Skin of body (tissue), 2 donors: ENCODE measurements around the gene NLN. TPM values are rescaled to one million over a fixed set of nuclear protein-coding genes. Genes with fewer than 3 reads are reported as not detected.
"Not testable (repeated sequence)": the region's sequence is repeated elsewhere in the genome, so short reads cannot be mapped to it uniquely, and the experiment has no call there.

Experiments used
- DNase-seq: peaks from one replicate; lab custom pipeline; 2025; lab: John Stamatoyannopoulos, UW
- total RNA-seq: library from RNA; depleted of rRNA; stranded (reverse); fragments of >200 nt; gene quantifications from one replicate; pipeline ENCODE4 v1.2.3, GENCODE V29; 2014

Gene NLN
- total RNA-seq, 1 donor from 2014 or later = 16.0 TPM

DNA sequence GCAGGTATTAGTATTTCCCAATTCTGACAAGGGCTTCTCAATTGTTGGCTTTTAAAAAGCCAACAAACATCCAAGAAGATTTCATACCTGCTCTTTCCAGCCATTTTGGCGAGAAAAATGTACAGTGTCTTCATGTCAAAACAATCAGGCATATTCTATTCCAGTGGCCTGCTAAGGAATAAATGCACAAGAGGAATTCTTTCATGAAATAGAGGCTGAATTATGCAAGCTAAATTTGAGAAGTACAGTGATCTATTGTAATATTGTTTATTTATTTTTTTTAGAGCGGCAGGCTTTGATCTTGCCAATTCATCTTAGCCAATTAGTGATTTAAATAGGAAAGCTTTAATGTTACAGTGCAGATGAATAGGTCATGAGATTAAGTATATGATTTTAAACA lies 49.3 kb downstream of the NLN start:
- DNase-seq = no peak

DNA sequence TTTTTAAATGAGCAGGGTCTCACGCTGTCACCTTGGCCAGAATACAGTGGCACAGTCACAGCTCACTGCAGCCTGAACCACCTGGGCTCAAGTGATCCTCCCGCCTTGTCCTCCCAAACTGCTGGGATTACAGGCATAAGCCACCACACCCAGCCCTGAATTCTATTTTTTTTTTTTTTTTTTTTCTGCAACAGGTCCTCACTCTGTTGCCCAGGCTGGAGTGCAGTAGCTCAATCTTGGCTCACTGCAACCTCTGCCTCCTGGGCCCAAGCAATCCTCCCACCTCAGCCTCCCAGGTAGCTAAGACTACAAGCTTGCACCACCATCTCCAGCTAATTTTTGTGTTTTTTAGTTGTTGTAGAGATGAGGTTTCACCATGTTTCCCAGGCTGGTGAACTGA lies 51.0 kb downstream of the NLN start:
- not testable (repeated sequence) for DNase-seq

DNA sequence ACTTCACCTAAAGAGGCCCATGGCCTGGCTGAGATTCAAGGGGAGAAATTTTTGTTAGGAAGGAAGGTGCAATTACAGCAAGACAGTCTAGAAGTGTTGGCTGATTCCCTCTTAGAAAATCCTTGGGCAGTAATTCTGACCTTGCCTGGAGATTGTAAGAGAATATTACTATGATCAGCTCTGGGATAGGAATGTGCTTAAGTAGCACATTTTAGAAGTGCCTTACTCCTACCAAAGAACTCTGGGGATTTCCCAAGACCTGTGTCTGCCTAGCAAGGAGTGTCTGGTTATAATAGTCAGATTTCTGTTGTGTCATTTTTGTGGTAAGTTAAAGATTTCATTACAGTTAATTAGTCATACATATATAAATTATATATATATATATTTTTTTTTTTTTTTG lies 52.3 kb downstream of the NLN start:
- no peak for DNase-seq

DNA sequence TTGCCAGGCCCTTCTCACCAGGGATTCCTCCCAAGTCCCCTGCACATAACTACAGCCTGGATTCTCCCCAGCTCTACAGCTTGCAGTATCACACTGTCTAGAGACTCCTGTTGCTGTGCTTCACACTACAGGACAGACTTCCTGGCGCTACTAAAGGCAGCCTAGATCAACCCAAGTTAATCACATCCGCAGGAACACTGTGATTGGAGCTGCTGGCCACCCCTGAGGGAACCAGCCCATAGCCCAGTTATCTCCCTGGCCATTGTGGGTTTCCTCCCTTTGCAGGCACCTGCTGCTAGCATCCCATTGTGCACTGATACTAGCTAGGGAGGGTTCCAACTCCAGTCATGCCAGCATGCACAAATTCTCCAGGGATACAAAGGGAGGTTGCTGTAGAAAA lies 53.5 kb downstream of the NLN start:
- no peak for DNase-seq

DNA sequence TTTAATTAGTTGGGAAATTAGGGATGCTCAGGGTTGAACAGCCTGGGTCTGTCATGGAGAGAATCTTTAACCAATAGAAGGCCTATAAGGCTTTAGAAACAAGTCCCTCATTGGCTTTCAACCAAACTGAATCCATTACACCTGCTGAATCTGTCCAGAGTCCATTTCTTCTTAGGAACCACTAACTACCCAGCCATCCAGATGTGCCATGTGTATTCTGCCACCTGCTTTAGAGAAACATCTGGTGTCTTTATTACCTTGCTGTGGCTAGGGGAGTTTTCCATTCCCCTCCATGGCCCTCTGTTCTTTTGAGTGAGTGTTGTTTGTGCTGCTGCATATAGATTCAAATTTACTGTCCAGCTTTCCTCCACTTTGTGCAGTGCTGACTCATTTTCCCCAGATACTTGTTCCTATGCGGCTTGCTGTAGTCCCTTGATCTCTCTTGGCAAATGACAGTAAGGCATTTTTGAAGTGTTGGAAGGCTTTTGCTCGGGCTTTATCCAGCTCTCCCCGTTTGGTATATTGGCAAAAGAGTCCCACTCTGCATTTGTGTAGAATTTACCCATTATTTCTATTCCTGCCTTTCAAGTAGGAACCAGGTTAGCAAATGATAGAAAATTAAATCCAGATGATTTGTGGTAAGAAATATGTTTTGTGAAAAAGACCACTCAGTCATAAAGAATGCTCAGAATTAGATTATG lies 54.6 kb downstream of the NLN start:
- DNase-seq = no peak

DNA sequence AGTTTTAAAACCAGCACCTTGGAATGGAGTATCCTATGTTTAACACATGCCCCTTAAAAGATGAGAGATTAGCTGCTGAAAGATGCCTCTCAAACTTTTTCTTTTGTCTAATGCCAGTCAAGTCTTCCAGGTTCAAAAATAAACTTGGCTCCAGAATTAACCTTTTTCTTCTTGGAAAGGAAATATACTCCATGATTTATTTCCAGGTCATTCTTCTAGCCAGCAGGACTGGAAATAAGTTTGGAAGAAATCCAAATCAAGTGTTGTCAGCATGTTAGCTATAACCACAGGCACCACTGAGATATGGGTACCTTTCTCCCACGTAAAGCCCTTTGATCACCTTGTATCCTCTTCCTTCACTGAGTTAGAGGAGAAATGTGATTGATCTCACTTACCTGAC lies 56.1 kb downstream of the NLN start:
- DNase-seq = no peak

DNA sequence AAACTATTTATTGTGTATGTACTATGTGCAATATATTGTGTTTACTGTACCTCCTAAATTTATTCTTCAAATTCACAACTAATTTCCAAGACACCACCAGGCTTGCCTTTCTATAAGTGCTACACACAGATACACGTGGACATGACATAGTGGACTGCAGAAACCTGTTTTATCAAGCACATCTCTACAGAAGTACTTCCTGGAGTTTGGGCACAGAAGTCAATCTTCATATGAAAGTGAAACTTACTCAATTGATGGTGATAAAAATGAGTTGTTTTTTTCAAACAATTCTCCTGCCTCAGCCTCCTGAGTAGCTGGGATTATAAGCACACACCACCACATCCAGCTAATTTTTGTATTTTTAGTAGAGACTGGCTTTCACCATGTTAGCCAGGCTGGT lies 57.6 kb downstream of the NLN start:
- DNase-seq = no peak

DNA sequence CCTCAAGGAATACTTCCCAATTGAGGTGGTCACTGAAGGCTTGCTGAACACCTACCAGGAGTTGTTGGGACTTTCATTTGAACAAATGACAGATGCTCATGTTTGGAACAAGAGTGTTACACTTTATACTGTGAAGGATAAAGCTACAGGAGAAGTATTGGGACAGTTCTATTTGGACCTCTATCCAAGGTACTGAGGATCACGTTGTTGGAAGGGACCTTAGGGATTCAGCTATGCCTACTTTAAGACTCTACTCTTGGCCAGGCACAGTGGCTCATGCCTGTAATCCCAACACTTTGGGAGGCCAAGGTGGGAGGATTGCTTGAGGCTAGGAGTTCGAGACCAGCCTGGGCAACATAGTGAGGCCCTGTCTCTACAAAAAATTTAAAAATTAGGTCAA lies 66.3 kb downstream of the NLN start:
- not testable (repeated sequence) for DNase-seq

DNA sequence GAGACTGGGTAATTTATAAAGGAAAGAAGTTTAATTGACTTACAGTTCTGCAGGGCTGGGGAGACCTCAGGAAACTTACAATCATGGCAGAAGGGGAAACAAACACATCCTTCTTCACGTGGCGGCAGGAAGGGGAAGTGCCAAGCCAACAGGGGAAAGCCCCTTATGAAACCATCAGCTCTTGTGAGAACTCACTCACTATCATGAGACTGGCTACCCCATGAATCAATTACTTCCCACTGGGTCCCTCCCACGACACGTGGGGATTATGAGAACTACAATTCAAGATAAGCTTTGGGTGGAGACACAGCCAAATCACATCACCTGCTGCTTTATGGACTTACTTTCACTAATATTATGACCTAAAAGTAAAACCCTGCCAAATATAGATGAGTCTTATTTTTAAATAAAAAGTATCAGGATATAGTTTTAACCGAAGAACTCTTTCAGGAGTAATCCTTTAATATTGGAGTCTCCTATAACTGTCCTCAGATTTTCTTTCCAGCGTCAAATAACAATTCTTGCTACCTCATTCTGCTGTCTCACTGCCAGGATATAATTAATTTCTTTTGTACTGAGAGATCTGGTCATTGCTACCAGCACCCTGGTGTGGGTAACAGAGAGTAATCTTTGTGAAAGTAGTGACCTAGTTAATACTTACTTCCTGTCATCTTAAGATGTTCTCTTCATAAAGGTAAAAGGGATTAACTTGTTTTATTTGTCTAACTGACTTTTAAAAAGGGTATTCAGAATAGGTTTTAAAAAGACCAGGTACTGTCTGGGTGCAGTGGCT lies 68.6 kb downstream of the NLN start:
- DNase-seq = no peak

DNA sequence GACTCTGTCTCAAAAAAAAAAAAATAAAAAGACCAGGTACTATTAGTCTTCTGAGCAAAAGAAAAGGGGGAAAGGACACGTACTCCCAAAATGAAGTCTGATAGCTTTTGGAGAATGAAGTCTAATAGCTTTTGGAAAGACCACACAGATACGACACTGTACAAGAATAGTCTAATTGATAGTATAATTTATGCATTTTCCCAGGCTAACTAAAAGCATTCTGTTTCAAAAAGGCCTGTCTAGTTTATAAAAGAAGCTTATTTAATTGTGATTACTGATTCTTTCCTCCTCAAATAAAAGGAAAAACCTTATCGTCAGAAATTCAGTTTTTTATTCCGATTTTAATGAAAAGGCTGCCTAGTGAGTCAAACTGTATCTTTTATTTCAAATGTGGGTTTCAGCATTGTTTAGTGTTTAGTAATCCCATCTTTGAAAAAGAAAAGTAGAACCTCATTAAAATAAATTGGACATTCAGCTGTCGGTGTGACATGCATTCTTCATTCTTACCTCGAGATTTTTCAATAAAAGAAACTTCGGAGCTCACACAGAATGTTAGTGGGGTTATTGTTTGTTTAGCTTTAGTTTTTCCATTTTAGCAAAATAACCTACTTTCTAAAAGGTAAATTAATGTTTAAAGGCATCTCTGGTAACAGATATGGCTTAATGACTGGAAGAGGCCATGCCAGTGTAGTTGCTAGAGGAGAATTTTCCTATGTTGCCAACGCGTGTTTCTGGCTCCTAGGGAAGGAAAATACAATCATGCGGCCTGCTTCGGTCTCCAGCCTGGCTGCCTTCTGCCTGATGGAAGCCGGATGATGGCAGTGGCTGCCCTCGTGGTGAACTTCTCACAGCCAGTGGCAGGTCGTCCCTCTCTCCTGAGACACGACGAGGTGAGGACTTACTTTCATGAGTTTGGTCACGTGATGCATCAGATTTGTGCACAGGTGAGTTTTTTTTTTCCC lies 70.0 kb downstream of the NLN start:
- DNase-seq = no peak

DNA sequence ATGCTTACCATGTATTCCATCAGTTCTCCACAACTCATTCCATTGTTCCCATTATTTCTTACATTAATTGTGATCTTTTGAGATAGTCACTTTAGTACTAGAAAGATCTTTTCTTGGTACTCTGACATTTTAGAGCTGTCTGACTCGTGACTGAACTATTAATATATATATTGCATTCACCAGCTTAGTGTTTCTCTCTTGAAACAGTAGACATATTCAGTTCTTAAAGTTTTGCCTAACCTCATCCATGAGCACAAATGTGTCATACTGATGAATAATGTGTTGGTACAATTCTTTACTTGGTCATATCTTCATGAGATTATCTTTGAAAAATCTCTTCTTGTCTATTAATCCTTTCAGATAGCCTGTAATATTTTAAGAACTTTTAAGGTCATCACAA lies 74.3 kb downstream of the NLN start:
- DNase-seq = no peak

DNA sequence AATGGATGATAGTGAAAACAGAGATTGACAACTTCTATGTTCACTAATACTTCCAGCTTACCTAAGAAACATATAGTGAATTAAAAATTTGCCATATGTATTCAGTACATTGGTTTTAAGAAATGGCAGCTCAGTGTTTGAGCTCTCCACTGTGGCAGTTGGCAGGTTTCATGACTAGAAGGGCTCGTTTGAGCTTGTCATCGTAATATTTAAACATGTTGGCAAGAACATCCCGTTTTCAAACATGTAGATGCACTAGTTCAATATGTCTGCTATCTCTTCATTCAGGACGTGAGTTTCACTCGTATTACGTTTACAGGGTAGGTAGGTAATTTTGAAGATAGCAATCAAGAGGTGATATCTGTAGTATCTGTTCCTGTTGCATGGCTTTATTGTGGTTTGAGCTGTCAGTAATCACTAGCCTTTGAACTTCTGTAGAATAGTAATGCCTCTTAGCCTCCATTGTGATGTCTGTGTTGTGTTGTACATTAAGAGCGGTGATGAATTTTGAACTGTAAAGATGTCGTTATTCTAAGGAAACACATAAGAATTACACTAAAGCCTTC lies 74.8 kb downstream of the NLN start:
- no peak for DNase-seq

DNA sequence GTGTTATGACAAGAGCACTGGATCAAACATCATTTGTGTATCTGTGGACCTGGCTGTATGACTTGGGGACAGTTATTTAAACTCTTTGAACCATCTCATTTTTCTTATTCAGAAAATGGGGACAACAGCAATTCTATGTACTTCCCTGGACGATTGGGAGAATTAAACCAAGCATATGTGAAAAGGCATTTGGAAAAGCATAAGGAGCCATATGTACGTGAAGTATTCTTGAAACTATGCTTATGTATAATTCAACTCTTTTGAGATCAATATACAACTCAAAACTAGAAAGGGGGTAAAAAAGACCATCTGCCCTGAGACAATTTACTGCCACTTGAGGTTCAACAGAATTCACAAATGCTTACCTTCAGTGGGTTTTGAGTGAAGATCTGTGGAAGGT lies 75.5 kb downstream of the NLN start:
- no peak for DNase-seq

DNA sequence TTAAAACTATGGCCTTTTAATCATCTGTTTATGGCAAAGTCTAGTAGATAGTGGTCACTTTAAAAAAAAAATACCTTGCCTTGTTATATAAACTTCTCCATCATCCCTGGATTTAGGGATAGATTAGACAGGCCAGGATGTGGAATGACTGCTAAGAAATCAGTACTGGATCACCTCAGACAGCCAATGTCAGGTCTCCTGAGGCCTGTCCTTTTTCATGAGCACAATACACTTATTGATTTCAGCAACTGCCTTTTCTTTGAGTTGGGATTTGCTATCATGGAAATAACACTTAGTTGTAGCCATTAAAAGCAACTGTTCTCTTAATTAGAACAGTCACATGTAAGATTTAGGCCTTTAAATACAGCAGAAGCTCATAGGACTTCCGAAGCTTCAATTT lies 77.9 kb downstream of the NLN start:
- no peak for DNase-seq

DNA sequence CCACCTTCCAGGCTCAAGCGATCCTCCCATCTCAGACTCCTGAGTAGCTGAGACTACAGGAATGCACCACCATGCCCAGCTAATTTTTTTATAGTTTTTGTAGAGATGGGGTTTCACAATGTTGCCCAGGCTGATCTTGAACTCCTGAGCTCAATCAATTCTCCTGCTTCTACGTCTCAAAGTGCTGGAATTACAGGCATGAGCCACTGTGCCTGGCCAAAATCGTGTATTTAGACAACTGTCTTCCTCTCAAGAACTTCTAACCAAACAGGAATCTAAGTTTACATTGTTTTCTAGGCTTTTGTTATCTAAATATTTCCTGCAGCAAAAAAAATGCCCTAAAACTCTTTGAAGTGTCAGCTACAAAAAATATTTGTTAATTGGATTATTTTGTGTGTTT lies 78.8 kb downstream of the NLN start:
- DNase-seq = no peak

DNA sequence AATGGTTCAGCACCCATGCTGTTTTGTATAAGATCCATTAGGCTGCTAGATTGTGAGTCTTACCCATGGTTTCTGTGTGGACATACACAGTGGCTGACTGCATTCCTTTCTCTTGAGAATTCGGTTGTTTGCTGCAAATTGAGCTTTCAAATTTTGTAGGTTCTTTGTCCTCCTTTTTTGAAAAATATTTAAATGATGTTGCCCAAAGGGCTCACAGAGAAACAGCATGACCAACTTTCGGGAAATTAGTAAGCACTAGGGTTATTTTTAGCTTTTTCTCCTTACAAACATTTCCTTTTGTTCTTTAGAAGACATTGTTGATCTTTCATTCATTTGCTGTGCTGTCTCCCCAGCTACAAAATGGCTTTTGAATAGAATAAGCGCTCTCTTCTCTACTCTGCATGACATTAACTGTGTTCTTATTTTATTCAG lies 79.4 kb downstream of the NLN start:
- no peak for DNase-seq

DNA sequence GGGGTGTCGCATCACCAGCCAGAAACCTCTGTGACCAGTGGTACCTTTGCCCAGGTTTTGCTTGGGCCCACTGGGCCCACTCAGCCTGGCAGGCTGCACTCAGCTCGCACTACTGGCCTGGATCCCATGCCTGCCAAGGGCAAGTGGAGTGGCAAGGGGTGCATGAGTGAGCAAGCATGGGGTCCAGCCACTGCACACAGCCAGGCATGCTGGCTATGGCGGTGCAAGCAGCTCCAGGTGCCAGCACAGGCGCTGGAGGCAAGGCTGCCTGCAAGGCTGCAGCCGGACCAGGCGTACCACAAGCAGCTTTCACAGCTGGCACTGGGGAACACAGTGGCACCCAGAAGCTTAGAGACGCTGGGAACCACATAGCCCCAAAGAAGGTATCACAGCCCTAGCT lies 80.1 kb downstream of the NLN start:
- no peak for DNase-seq

DNA sequence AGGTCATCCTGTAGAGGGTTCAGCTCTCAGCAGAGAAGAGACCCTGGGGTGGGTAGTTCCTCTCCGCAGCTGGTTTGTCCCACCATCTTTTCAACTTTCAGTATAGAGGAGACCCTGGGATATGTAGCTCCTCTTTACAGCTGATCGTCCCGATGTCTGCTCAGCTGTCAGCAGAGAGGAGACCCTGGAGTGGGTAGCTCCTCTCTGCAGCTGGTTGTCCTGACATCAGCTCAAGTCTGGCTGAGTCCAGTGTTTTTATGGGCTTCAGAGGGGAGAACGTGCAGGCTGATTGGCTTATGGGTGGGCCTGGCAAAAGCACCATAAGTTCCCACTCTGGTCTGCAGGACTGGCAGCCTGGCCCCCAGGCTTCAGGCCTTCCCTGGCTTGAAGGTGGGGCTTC lies 80.8 kb downstream of the NLN start:
- DNase-seq = no peak

DNA sequence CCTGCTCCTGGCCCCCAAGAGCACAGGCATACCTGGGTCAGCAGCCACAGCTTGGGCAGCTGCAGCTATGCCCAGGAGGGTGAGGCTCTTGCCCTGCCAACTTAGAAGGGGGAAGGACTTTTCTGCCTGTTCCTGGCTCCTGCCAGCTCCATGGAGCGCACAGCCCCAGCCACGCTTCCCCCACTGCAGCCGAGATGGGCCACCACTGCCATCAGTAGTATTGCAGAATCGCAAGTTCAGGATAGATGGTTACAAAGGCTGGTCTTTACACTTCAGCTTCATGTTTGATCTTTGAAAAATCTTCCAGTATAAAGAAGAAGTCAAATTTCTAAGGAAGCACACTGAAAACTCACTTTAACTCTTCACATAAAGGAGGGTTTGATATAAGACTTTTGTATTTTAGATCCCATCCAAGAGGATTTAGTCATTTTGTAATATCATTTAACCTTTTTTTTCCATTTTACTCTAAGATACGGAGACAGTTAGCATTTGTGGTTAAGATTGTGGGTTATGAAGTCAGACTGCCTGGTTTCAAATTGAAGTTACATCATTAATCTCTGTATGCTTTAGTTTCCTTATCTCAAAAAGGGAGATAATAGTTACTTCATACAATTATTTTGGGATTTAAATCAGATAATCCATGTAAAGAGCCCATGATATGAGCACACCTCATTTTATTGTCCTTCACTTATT lies 81.8 kb downstream of the NLN start:
- no peak for DNase-seq

DNA sequence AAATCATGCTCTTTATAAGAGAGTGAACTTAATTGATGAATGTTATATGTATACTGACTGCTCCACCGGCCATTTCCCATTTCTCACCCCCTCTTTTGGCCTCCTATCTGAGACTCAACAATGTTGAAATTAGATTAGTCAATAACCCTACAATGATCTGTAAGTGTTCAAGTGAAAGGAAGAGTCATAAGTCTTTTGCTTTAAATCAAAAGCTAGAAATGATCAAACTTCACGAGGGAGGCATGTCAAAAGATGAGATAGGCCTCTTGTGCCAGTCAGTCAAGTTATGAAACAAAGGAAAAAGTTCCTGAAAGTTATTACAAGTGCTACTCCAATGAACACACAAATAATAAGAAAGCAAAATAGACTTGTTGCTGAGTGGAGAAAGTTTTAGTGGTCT lies 83.1 kb downstream of the NLN start:
- no peak for DNase-seq

DNA sequence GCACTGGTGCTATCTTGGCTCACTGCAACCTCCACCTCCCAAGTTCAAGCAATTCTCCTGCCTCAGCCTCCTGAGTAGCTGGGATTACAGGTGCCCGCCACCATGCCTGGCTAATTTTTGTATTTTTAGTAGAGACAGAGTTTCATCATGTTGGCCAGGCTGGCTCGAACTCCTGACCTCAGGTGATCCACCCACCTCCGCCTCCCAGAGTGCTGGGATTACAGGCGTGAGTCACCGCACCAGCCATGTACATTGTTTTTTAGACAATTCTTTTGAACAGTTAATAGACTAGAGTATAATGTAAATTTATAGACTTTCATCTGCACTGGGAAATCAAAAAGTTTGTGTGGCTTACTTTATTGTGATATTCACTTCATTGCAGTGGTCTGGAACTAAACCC lies 85.5 kb downstream of the NLN start:
- DNase-seq = not testable (repeated sequence)
